ENCODE results near the gene SAMHD1. TPM values are rescaled to one million over a fixed set of nuclear protein-coding genes. Genes with fewer than 3 reads are reported as not detected.

Gene SAMHD1
- total RNA-seq, 2 experiments from 2014 or later: 10.6 to 20.8 TPM

DNA sequence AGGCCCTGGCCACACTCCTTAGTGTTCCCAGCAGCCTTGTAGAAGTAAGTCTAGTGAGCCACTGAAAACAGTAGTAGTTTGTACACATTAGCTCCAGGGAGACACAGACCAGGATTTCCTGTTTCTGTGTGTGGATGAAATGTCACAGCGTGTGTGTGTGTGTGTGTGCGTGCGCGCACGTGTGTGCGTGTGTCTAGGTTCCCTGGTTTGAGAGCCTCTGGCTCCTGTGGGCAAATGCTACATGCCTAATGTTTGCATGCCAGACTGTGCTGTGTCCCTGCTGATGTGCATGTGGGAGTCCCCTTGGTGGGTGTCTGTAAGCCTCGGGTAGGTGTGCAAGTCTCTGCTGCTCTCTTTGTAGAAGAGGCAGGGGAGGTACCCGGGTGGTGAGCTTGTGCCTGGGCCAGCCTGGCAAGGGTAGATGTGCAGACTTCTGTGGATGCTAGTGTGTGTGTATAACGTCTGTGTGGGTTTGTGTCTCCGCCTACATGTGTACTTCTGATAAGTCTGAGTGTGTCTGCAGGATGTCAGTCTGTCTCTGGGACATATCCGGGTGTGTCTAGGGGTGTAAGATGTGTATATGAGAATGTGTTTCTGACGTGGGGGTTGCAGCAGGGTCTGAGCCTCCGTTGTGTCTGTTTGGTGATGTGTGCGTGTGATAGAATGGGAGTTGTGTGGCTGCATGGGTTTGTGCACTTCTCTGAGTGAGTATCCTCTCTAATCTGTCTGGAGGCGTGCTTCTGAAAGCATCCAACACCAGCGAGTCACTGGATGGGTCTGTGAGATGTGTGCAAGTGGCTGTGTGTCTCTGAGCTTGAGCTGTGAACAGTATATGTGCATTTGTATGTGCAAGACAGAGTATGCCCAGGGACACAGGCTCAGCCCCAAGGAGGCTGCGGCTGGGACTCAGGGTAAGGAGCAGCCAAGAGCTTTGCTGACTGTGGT is 94.5 kb downstream of the SAMHD1 start:
- Histone ChIP-seq H3K4me3 (ENCODE audit: low read depth, low read length, poor library complexity, severe bottlenecking) (no peak overlapping the region), H3K9me2 (ENCODE audit: insufficient read depth, low read length) (no peaks in the 10 kb centered on the region), H3K79me2 (ENCODE audit: insufficient read depth, low read depth, low read length) (no peaks in the 10 kb centered on the region), H2AFZ (ENCODE audit: low read length) (no peak overlapping the region), H3K36me3 (ENCODE audit: insufficient read depth, low read length) (no peaks in the 10 kb centered on the region), H3K4me1 (ENCODE audit: insufficient read depth, low read length, poor library complexity, severe bottlenecking) (peaks cover 43% of the 10 kb centered on the region), H3K9me3 (ENCODE audit: low read length) (no peaks in the 10 kb centered on the region), H4K20me1 (ENCODE audit: insufficient read depth, low read length) (no peaks in the 10 kb centered on the region), H3K27ac (ENCODE audit: low read depth, low read length, poor library complexity, severe bottlenecking) (no peak overlapping the region), H3K4me2 (ENCODE audit: low read length) (no peak overlapping the region)
- TF ChIP-seq EZH2phosphoT487 (IDR thresholded peaks at IDR 0.05; ENCODE audit: borderline replicate concordance, low read depth, low read length): no peak
- TF ChIP-seq, protein P1, sequence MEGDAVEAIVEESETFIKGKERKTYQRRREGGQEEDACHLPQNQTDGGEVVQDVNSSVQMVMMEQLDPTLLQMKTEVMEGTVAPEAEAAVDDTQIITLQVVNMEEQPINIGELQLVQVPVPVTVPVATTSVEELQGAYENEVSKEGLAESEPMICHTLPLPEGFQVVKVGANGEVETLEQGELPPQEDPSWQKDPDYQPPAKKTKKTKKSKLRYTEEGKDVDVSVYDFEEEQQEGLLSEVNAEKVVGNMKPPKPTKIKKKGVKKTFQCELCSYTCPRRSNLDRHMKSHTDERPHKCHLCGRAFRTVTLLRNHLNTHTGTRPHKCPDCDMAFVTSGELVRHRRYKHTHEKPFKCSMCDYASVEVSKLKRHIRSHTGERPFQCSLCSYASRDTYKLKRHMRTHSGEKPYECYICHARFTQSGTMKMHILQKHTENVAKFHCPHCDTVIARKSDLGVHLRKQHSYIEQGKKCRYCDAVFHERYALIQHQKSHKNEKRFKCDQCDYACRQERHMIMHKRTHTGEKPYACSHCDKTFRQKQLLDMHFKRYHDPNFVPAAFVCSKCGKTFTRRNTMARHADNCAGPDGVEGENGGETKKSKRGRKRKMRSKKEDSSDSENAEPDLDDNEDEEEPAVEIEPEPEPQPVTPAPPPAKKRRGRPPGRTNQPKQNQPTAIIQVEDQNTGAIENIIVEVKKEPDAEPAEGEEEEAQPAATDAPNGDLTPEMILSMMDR (conservative IDR thresholded peaks at IDR 0.05; ENCODE audit: low read length): no peak
- POLR2A ChIA-PET: interaction anchor here (1.1 to 2.4 kb wide), 4 partner anchors 10 to 65 kb away, joined by 3 to 20 read pairs (median 4); no protein-coding TSS in a partner anchor
- CTCF ChIA-PET (ENCODE audit: unreplicated experiment): interaction anchor here (0.6 kb wide), 1 partner anchor 384 kb away, joined by 3 read pairs; no protein-coding TSS in a partner anchor
- BruUV-seq (replicated peaks): no TSS peak
- DNase-seq (ENCODE audit: low spot score): peak; percentile 38
- intact Hi-C loops (cut with micrococcal nuclease; ENCODE audit: unreplicated experiment): no loop called here

GRCh38 chr20:36856195-36856594 is 95.3 kb downstream of the SAMHD1 start:
- Histone ChIP-seq H3K27ac (ENCODE audit: low read depth, low read length, poor library complexity, severe bottlenecking) (no peak overlapping the region), H3K9me3 (ENCODE audit: low read length) (no peaks in the 10 kb centered on the region), H3K79me2 (ENCODE audit: insufficient read depth, low read depth, low read length) (no peaks in the 10 kb centered on the region), H3K4me1 (ENCODE audit: insufficient read depth, low read length, poor library complexity, severe bottlenecking) (peaks cover 40% of the 10 kb centered on the region), H3K4me3 (ENCODE audit: low read depth, low read length, poor library complexity, severe bottlenecking) (no peak overlapping the region), H3K4me2 (ENCODE audit: low read length) (no peak overlapping the region), H2AFZ (ENCODE audit: low read length) (no peak overlapping the region), H3K9me2 (ENCODE audit: insufficient read depth, low read length) (no peaks in the 10 kb centered on the region), H3K36me3 (ENCODE audit: insufficient read depth, low read length) (no peaks in the 10 kb centered on the region), H4K20me1 (ENCODE audit: insufficient read depth, low read length) (no peaks in the 10 kb centered on the region)
- no TSS peak for BruUV-seq (replicated peaks)
- CTCF ChIA-PET (ENCODE audit: unreplicated experiment): no interaction called here
- POLR2A ChIA-PET: interaction anchor here (1.1 to 2.4 kb wide), 4 partner anchors 9 to 64 kb away, joined by 3 to 20 read pairs (median 4); no protein-coding TSS in a partner anchor
- intact Hi-C loops (cut with micrococcal nuclease; ENCODE audit: unreplicated experiment): no loop called here
- TF ChIP-seq, protein P1 (conservative IDR thresholded peaks at IDR 0.05; ENCODE audit: low read length): no peak
- TF ChIP-seq EZH2phosphoT487 (IDR thresholded peaks at IDR 0.05; ENCODE audit: borderline replicate concordance, low read depth, low read length): no peak
- DNase-seq (ENCODE audit: low spot score): no peak
